Duodenal mucosa (tissue), 2 donors: ENCODE results near the gene PSAP.
A peak's percentile ranks its signal among the peaks of the same experiment; 100 is the strongest.
"Not testable (repeated sequence)": the region's sequence is repeated elsewhere in the genome, so short reads cannot be mapped to it uniquely, and the experiment has no call there.

Source experiments
- H3K27ac ChIP-seq: one replicate; pipeline ENCODE4 v1.7.0; 2013; ENCODE audit warnings: low read depth, low read length
- H3K27me3 ChIP-seq, 2 donors: one replicate each; pipeline ENCODE4 v1.7.0; 2013; ENCODE audit warnings: low read length in 2 of 2, control low read depth in 1 of 2; ENCODE audit not compliant: insufficient read depth in 2 of 2, control insufficient read depth in 1 of 2
- H3K36me3 ChIP-seq, 2 donors: one replicate each; pipeline ENCODE4 v1.7.0; 2013; ENCODE audit warnings: low read length in 2 of 2, control low read depth in 1 of 2; ENCODE audit not compliant: insufficient read depth in 2 of 2, control insufficient read depth in 1 of 2
- H3K4me1 ChIP-seq, 2 donors: one replicate each; pipeline ENCODE4 v1.7.0; 2013; ENCODE audit warnings: low read length in 2 of 2, control low read depth in 1 of 2; ENCODE audit not compliant: insufficient read depth in 2 of 2, control insufficient read depth in 1 of 2
- H3K4me3 ChIP-seq, 2 donors: one replicate each; pipeline ENCODE4 v1.7.0; 2013; ENCODE audit warnings: low read length in 2 of 2, low read depth in 1 of 2
- H3K9ac ChIP-seq, 2 donors: one replicate each; pipeline ENCODE4 v1.7.0; 2013; ENCODE audit warnings: low read length in 2 of 2, low read depth in 1 of 2
- H3K9me3 ChIP-seq, 2 donors: one replicate each; pipeline ENCODE4 v1.7.0; 2013; ENCODE audit warnings: low read length in 2 of 2, control low read depth in 1 of 2; ENCODE audit not compliant: control insufficient read depth in 1 of 2

The PSAP gene

GRCh38 chr10:71854031-71854430 lies 3.0 kb upstream of the PSAP start:
- Histone ChIP-seq H3K4me1 (peaks cover 10 to 11% of the 10 kb centered on the region in 2 donors), H3K36me3 (no peaks in the 10 kb centered on the region), H3K27ac (no peak overlapping the region), H3K27me3 (no peaks in the 10 kb centered on the region), H3K4me3 (no peak overlapping the region), H3K9me3 (no peaks in the 10 kb centered on the region), H3K9ac (no peak overlapping the region)

DNA sequence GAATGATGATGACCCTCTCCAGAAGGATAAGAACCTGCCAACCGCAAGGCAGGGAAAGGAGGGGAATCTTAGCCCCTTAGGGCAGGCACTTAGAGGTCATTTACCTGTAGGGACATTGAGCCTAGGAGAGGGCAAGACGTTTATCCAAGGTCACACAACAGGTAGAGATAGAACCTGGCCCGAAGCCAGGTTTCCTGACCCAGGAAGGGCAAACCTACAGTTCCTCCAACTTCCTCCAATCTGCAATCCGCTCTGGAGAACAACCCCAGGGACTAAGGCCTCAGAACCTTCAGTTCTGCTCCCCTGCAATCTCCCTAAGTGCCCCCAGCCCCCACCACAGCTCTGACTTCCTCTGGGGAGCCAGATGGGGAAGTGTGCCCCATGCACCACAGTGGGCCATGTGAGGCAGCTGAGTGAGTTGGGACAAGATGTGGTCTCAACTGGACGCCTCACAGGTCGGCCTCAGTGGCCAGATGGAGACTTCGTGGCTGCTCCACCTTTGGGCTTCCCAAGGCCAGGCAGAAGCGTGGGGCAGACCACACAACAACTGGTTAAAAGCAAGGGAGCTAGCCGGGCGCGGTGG lies 1.4 kb upstream of the PSAP start:
- Histone ChIP-seq H3K9me3 (no peaks in the 10 kb centered on the region), H3K9ac (no peak overlapping the region), H3K27ac (no peak overlapping the region), H3K36me3 (no peaks in the 10 kb centered on the region), H3K4me3 (no peak overlapping the region), H3K4me1 (peaks cover 17 to 25% of the 10 kb centered on the region in 2 donors), H3K27me3 (no peaks in the 10 kb centered on the region)

GRCh38 chr10:71851465-71852095 lies 529 bp upstream of the PSAP start:
- Histone ChIP-seq H3K4me3 (peak overlapping the region; percentile 53 to 98), H3K9ac (peak overlapping the region in 1 of 2 donors; percentile 25), H3K4me1 (peaks cover 23 to 25% of the 10 kb centered on the region in 2 donors)
- not testable (repeated sequence) for H3K27me3 ChIP-seq, H3K9me3 ChIP-seq, H3K27ac ChIP-seq, H3K36me3 ChIP-seq

- H3K27ac ChIP-seq: peak overlapping the region; percentile 94
- peaks cover 23 to 25% of the 10 kb centered on the region in 2 donors for H3K4me1 ChIP-seq
- peak overlapping the region; percentile 92 to 98 for H3K9ac ChIP-seq
- H3K36me3 ChIP-seq: no peaks in the 10 kb centered on the region
- peak overlapping the region; percentile 98 for H3K4me3 ChIP-seq
- no peaks in the 10 kb centered on the region for H3K9me3 ChIP-seq
- H3K27me3 ChIP-seq: no peaks in the 10 kb centered on the region
Observed at GRCh38 chr10:71850021-71850742, 869 bp downstream of the PSAP start.

DNA sequence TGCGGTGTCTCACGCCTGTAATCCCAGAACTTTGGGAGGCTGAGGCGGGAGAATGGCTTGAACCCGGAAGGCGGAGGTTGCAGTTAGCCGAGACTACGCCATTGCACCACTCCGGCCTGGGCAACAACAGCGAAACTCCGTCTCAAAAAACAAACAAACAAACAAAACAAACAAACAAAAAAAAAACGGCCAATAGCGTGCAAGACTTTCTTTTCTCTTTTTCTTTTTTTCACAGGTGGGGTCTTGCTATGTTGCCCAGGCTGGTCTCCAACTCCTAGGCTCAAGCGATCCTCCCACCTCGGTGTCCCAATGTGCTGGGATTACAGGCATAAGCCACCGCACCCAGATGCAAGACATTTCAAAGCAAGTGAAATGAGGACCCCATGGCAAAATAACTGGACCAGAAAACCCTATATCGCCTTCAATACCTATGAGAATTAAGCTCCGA lies 1.6 kb downstream of the PSAP start:
- Histone ChIP-seq H3K27me3 (no peaks in the 10 kb centered on the region), H3K4me1 (peaks cover 23 to 25% of the 10 kb centered on the region in 2 donors), H3K9ac (no peak overlapping the region), H3K4me3 (peak overlapping the region in 1 of 2 donors; percentile 21), H3K9me3 (no peaks in the 10 kb centered on the region), H3K27ac (no peak overlapping the region), H3K36me3 (no peaks in the 10 kb centered on the region)

DNA sequence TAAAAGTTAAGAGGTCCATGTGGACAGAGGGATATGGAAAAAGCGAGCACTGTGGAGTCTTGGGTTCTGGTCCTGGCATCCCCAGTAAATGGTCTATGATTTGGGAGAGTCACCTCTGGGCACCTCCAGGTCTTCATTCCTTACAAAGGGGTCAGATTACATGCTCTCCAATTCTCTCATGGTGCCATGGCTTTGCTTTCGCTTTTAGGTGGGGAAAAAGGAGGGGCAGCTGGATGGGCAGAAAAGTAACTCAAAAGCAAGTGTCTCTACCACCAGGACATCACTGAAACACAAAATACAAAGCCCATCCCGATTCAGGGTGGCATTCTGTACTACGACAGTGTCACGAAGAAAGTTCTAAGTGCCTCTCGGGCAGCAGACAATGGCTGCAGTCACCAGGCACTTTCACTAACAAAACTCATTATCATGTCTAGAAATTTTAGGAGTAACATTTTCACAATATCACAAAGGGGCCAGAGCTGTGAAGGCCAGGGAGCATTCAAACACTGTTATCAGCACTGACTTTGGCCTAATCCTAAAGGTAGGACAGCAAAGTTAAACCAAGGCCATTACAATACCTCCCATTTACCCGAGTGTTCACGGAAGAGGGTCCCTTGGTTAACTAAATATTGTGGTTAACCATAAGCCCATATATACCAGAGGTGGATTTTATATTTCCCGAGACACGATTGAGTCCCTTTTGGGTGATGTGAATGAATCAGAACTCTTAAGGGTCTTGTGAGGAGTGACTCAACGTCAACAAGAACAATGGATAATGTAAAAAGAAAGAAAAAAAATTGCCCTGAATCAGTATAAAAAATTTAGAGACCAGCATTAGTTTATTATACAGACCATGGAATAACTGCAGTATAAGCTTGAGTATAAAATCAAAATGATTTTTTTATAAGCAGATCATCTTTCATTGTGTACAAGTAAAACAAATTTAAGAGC lies 2.5 kb downstream of the PSAP start:
- Histone ChIP-seq H3K36me3 (no peaks in the 10 kb centered on the region), H3K27me3 (no peaks in the 10 kb centered on the region), H3K4me3 (peak overlapping the region; percentile 15 to 18), H3K9me3 (no peaks in the 10 kb centered on the region), H3K27ac (no peak overlapping the region), H3K9ac (peak overlapping the region in 1 of 2 donors; percentile 26), H3K4me1 (peaks cover 23 to 25% of the 10 kb centered on the region in 2 donors)

GRCh38 chr10:71847418-71847817 lies 3.6 kb downstream of the PSAP start:
- no peak overlapping the region for H3K9ac ChIP-seq
- no peak overlapping the region for H3K27ac ChIP-seq
- H3K36me3 ChIP-seq: no peaks in the 10 kb centered on the region
- no peaks in the 10 kb centered on the region for H3K27me3 ChIP-seq
- H3K9me3 ChIP-seq: no peaks in the 10 kb centered on the region
- peaks cover 25 to 28% of the 10 kb centered on the region in 2 donors for H3K4me1 ChIP-seq
- no peak overlapping the region for H3K4me3 ChIP-seq

DNA sequence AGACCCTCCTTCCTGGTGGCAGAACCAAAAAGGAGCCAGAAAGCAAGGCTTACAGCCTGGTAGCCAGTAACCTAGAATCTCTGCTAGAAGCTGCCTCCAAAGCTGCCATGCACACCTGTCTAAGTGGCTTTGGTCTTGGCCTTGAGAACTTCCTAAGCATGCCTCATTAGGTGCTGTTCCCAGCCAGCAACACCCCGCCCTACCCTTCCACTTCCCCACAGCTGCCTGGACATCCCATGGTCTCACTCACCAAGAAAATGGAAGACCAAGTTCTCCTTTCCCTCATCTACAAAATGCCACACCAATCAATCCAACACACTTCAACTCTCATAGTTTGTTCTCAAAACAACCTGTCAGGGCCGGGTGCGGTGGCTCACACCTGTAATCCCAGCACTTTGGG lies 4.2 kb downstream of the PSAP start:
- H3K4me1 ChIP-seq: peaks cover 20 to 24% of the 10 kb centered on the region in 2 donors

GRCh38 chr10:71845410-71846405 lies 5.3 kb downstream of the PSAP start:
- H3K27me3 ChIP-seq: no peaks in the 10 kb centered on the region
- peaks cover 18 to 27% of the 10 kb centered on the region in 2 donors for H3K4me1 ChIP-seq
- H3K9ac ChIP-seq: no peak overlapping the region

More for the DNA sequence above, 4.2 kb downstream of the PSAP start:
- no peak overlapping the region for H3K27ac ChIP-seq
- no peaks in the 10 kb centered on the region for H3K27me3 ChIP-seq
- no peaks in the 10 kb centered on the region for H3K36me3 ChIP-seq
- no peak overlapping the region for H3K4me3 ChIP-seq
- H3K9ac ChIP-seq: no peak overlapping the region
- no peaks in the 10 kb centered on the region for H3K9me3 ChIP-seq

More at GRCh38 chr10:71845410-71846405, 5.3 kb downstream of the PSAP start:
- Histone ChIP-seq H3K9me3 (no peaks in the 10 kb centered on the region), H3K27ac (no peak overlapping the region), H3K36me3 (no peaks in the 10 kb centered on the region), H3K4me3 (no peak overlapping the region)
